Thoracic aorta (tissue), 2 donors: ENCODE data around the gene MAIP1. TPM values are rescaled to one million over a fixed set of nuclear protein-coding genes. Genes with fewer than 3 reads are reported as not detected.

ENCODE experiments used
- ATAC-seq: fragments of 150-250 bp; one replicate; pipeline ENCODE4 v1.8.0; 2017; ENCODE audit warnings: low read depth; ENCODE audit not compliant: insufficient number of reproducible peaks, low FRiP score
- DNase-seq: peaks from one replicate; pipeline ENCODE4 v3.0.0-alpha.2; 2020; ENCODE audit warnings: low spot score
- H3K27ac ChIP-seq, 2 donors: fragments of 200-600 bp; sonication (generic); 1 replicate in 1 of 2; 2 replicates in 1 of 2; pipeline ENCODE4 v1.5.1; 2016; ENCODE audit warnings: mild to moderate bottlenecking in 2 of 2, moderate library complexity in 2 of 2
- H3K27me3 ChIP-seq: fragments of 200-600 bp; sonication (generic); replicated peaks from 2 replicates; pipeline ENCODE4 v1.6.0; 2016; ENCODE audit warnings: mild to moderate bottlenecking; ENCODE audit not compliant: insufficient read depth
- H3K36me3 ChIP-seq: fragments of 200-600 bp; sonication (generic); one replicate; pipeline ENCODE4 v1.5.1; 2016
- H3K4me1 ChIP-seq, 2 donors: fragments of 200-600 bp; sonication (generic); 1 replicate in 1 of 2; 2 replicates in 1 of 2; pipeline versions ENCODE4 v1.5.1 to v1.6.0; 2016; ENCODE audit warnings: low read depth in 2 of 2, mild to moderate bottlenecking in 1 of 2; ENCODE audit not compliant: control insufficient read depth in 1 of 2
- H3K4me3 ChIP-seq: fragments of 200-600 bp; sonication (generic); 2 replicates; pipeline ENCODE4 v1.5.1; 2016; ENCODE audit warnings: mild to moderate bottlenecking
- H3K9me3 ChIP-seq: fragments of 200-600 bp; sonication (generic); 2 replicates; pipeline ENCODE4 v1.5.1; 2016
- CTCF ChIP-seq: fragments of 200-600 bp; sonication (generic); IDR thresholded peaks from one replicate; pipeline ENCODE4 v1.5.1; 2019; ENCODE audit warnings: antibody characterized with exemption
- total RNA-seq, 2 donors: library from RNA; depleted of rRNA; stranded (reverse); fragments of >200 nt; gene quantifications; one replicate each; pipeline versions ENCODE4 v1.1.0 to v1.2.3, GENCODE V29; 2016

The MAIP1 gene
- total RNA-seq, 2 donors from 2014 or later: 4.2 to 8.6 TPM

- Histone ChIP-seq H3K4me1 (no peaks in the 10 kb centered on the region), H3K4me3 (no peak overlapping the region), H3K27me3 (no peaks in the 10 kb centered on the region), H3K36me3 (no peaks in the 10 kb centered on the region), H3K9me3 (no peaks in the 10 kb centered on the region), H3K27ac (no peak overlapping the region)
- DNase-seq (no peak), ATAC-seq (no peak)
- TF ChIP-seq CTCF: no peak
These were observed 45.2 kb downstream of the MAIP1 start for GRCh38 chr2:200000444-200001163.

- no peaks in the 10 kb centered on the region for H3K9me3 ChIP-seq
- H3K27me3 ChIP-seq: no peaks in the 10 kb centered on the region
- no peak for ATAC-seq
- no peak overlapping the region for H3K4me3 ChIP-seq
- DNase-seq: no peak
- H3K36me3 ChIP-seq: no peaks in the 10 kb centered on the region
- H3K27ac ChIP-seq: no peak overlapping the region
- H3K4me1 ChIP-seq: no peaks in the 10 kb centered on the region
- no peak for TF ChIP-seq CTCF
These were observed 48.1 kb downstream of the MAIP1 start for GRCh38 chr2:200003444-200003843.

GRCh38 chr2:200005675-200006074, 50.3 kb downstream of the MAIP1 start:
- Histone ChIP-seq H3K27me3 (no peaks in the 10 kb centered on the region), H3K9me3 (no peaks in the 10 kb centered on the region), H3K27ac (no peak overlapping the region), H3K4me1 (no peaks in the 10 kb centered on the region), H3K36me3 (no peaks in the 10 kb centered on the region), H3K4me3 (no peak overlapping the region)
- TF ChIP-seq CTCF: no peak
- ATAC-seq (no peak), DNase-seq (no peak)

- TF ChIP-seq CTCF: no peak
- Histone ChIP-seq H3K4me3 (no peak overlapping the region), H3K9me3 (no peaks in the 10 kb centered on the region), H3K27ac (no peak overlapping the region), H3K4me1 (no peaks in the 10 kb centered on the region), H3K36me3 (no peaks in the 10 kb centered on the region), H3K27me3 (no peaks in the 10 kb centered on the region)
- DNase-seq (no peak), ATAC-seq (no peak)
These were observed 51.9 kb downstream of the MAIP1 start for GRCh38 chr2:200007306-200007705.

GRCh38 chr2:200012401-200012800, 57.0 kb downstream of the MAIP1 start:
- Histone ChIP-seq H3K4me1 (no peaks in the 10 kb centered on the region), H3K4me3 (no peak overlapping the region), H3K27me3 (no peaks in the 10 kb centered on the region), H3K27ac (no peak overlapping the region), H3K36me3 (no peaks in the 10 kb centered on the region), H3K9me3 (no peaks in the 10 kb centered on the region)
- DNase-seq (no peak), ATAC-seq (no peak)
- no peak for TF ChIP-seq CTCF

Other genes starting within 250 kb of the MAIP1 start
- gene FTCDNL1, start 104.4 kb upstream of the MAIP1 start, total RNA-seq: 1 to 10 TPM in 1 of 2 donors, not detected in 1; 3.4 TPM
- 10 to 100 TPM; 10.8 to 16.7 TPM for gene C2orf69, start 44.3 kb upstream of the MAIP1 start, total RNA-seq
- gene TYW5, start 91 bp upstream of the MAIP1 start, total RNA-seq: 1 to 10 TPM; 5.3 to 9.8 TPM